ENCODE results near the gene VASH2. TPM values are rescaled to one million over a fixed set of nuclear protein-coding genes. Genes with fewer than 3 reads are reported as not detected.

Gene VASH2
- total and polyA plus RNA-seq, 2 of the 8 experiments (the other 6 are each of a cell fraction or from before 2014, with no cell fraction given) = 44.0 to 187 TPM

DNA sequence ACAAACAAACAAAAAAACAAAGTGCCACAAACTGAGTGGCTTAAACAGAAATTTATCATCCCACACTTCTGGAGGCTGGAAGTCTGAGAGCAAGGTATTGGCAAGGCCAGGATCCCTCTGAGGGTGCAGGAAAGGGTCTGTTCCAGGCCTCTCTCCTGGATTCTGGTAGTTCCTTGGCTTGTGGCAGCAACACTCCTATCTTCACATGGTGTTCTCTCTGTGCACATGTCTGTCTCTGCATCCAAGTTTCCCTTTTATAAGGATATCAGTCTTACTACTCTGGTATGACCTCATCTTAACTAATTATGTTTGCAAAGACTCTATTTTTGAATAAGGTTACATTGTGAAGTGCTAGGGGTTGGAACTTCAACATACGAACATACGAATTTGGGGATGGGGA, 5.3 kb upstream of the VASH2 start (continued):
- TF ChIP-seq, protein P1, sequence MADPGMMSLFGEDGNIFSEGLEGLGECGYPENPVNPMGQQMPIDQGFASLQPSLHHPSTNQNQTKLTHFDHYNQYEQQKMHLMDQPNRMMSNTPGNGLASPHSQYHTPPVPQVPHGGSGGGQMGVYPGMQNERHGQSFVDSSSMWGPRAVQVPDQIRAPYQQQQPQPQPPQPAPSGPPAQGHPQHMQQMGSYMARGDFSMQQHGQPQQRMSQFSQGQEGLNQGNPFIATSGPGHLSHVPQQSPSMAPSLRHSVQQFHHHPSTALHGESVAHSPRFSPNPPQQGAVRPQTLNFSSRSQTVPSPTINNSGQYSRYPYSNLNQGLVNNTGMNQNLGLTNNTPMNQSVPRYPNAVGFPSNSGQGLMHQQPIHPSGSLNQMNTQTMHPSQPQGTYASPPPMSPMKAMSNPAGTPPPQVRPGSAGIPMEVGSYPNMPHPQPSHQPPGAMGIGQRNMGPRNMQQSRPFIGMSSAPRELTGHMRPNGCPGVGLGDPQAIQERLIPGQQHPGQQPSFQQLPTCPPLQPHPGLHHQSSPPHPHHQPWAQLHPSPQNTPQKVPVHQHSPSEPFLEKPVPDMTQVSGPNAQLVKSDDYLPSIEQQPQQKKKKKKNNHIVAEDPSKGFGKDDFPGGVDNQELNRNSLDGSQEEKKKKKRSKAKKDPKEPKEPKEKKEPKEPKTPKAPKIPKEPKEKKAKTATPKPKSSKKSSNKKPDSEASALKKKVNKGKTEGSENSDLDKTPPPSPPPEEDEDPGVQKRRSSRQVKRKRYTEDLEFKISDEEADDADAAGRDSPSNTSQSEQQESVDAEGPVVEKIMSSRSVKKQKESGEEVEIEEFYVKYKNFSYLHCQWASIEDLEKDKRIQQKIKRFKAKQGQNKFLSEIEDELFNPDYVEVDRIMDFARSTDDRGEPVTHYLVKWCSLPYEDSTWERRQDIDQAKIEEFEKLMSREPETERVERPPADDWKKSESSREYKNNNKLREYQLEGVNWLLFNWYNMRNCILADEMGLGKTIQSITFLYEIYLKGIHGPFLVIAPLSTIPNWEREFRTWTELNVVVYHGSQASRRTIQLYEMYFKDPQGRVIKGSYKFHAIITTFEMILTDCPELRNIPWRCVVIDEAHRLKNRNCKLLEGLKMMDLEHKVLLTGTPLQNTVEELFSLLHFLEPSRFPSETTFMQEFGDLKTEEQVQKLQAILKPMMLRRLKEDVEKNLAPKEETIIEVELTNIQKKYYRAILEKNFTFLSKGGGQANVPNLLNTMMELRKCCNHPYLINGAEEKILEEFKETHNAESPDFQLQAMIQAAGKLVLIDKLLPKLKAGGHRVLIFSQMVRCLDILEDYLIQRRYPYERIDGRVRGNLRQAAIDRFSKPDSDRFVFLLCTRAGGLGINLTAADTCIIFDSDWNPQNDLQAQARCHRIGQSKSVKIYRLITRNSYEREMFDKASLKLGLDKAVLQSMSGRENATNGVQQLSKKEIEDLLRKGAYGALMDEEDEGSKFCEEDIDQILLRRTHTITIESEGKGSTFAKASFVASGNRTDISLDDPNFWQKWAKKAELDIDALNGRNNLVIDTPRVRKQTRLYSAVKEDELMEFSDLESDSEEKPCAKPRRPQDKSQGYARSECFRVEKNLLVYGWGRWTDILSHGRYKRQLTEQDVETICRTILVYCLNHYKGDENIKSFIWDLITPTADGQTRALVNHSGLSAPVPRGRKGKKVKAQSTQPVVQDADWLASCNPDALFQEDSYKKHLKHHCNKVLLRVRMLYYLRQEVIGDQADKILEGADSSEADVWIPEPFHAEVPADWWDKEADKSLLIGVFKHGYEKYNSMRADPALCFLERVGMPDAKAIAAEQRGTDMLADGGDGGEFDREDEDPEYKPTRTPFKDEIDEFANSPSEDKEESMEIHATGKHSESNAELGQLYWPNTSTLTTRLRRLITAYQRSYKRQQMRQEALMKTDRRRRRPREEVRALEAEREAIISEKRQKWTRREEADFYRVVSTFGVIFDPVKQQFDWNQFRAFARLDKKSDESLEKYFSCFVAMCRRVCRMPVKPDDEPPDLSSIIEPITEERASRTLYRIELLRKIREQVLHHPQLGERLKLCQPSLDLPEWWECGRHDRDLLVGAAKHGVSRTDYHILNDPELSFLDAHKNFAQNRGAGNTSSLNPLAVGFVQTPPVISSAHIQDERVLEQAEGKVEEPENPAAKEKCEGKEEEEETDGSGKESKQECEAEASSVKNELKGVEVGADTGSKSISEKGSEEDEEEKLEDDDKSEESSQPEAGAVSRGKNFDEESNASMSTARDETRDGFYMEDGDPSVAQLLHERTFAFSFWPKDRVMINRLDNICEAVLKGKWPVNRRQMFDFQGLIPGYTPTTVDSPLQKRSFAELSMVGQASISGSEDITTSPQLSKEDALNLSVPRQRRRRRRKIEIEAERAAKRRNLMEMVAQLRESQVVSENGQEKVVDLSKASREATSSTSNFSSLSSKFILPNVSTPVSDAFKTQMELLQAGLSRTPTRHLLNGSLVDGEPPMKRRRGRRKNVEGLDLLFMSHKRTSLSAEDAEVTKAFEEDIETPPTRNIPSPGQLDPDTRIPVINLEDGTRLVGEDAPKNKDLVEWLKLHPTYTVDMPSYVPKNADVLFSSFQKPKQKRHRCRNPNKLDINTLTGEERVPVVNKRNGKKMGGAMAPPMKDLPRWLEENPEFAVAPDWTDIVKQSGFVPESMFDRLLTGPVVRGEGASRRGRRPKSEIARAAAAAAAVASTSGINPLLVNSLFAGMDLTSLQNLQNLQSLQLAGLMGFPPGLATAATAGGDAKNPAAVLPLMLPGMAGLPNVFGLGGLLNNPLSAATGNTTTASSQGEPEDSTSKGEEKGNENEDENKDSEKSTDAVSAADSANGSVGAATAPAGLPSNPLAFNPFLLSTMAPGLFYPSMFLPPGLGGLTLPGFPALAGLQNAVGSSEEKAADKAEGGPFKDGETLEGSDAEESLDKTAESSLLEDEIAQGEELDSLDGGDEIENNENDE (IDR thresholded peaks at IDR 0.05; ENCODE audit: insufficient replicate concordance, low read length) = no peak
- no peak for TF ChIP-seq NANOG (IDR thresholded peaks at IDR 0.05; ENCODE audit: insufficient read depth, low read depth, low read length, poor library complexity, severe bottlenecking)
- TF ChIP-seq, protein P2, sequence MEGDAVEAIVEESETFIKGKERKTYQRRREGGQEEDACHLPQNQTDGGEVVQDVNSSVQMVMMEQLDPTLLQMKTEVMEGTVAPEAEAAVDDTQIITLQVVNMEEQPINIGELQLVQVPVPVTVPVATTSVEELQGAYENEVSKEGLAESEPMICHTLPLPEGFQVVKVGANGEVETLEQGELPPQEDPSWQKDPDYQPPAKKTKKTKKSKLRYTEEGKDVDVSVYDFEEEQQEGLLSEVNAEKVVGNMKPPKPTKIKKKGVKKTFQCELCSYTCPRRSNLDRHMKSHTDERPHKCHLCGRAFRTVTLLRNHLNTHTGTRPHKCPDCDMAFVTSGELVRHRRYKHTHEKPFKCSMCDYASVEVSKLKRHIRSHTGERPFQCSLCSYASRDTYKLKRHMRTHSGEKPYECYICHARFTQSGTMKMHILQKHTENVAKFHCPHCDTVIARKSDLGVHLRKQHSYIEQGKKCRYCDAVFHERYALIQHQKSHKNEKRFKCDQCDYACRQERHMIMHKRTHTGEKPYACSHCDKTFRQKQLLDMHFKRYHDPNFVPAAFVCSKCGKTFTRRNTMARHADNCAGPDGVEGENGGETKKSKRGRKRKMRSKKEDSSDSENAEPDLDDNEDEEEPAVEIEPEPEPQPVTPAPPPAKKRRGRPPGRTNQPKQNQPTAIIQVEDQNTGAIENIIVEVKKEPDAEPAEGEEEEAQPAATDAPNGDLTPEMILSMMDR (IDR thresholded peaks at IDR 0.05; ENCODE audit: control extremely low read depth in 1 of 3, insufficient read depth in 1 of 3, low read depth in 1 of 3, low read length in 3 of 3) = no peak
